NK-92 treated with Interleukin-12 subunit alpha and Interleukin-12 subunit beta, amount 100 ng/mL, for 24 hours (cell line): ENCODE measurements around the gene BTG2.

Experiments
- DNase-seq: peaks from one replicate; lab custom pipeline; 2025; lab: John Stamatoyannopoulos, UW

Gene BTG2

GRCh38 chr1:203276916-203277545 is 28.3 kb upstream of the BTG2 start:
- no peak for DNase-seq

- DNase-seq, result no peak
Measured at GRCh38 chr1:203278082-203278884, 27.0 kb upstream of the BTG2 start.

- no peak for DNase-seq
Measured at GRCh38 chr1:203278885-203279406, 26.4 kb upstream of the BTG2 start.

DNA sequence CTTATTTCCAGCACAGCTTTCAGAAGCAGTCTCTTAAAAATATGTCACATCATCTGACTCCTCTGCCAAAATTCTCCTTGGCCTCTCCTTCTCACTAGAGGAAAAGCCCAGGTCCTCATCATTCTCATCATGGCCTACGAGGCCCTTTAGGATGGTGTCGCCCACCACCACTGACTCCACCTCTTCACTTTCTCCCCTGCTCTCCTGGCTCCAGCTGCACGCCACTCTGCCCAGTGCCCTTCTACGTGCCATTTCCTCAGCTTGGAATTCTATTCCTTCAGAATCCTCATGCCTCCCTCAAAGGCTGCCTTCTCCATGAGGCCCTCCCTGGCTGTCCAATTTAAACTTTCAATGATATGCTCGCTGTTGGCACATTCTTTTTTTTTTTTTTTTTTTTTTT is 25.3 kb upstream of the BTG2 start:
- DNase-seq, result no peak

GRCh38 chr1:203281033-203281432 is 24.3 kb upstream of the BTG2 start:
- no peak for DNase-seq

GRCh38 chr1:203281851-203282661 is 23.3 kb upstream of the BTG2 start:
- DNase-seq, result no peak

DNA sequence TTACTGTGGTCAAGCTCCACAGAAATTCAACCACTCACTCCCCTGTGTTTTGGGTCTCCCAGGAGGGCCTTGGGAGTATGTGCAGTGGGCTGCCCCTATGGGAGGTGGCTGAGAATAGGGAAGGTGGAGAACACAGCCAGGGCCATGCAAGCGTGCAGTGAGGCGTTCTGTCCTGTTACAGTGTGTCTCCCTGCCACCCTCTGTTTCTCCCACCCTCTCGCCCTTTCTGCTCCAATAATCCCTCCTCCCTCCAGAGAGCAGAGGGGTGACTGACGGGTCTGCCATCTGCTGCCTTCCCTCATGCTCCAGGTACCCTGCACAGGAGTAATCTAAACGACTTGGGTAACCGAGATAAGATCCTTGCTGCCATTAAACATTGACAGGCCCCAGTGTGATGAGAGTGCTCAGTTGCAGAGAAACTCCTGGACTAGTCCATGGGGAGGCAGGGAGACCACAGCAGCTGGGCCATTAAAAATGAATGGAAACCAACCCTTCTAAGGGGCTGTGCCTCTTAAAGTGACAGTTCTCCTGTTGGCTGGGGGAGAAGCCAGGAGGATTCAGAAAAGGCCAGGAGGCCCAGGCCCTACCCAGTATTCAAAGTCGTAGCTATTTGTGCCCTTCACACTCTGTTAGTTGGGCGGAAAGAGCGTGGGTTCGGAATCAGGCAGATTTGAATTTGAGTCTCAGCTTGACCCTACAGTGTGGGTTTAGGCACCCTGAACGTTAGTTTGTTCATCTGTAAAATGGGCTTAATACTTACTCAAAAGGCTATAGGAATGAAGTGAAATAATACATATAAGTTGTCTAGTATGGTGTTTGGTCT is 22.4 kb upstream of the BTG2 start:
- no peak for DNase-seq

GRCh38 chr1:203283597-203283996 is 21.7 kb upstream of the BTG2 start:
- no peak for DNase-seq

DNA sequence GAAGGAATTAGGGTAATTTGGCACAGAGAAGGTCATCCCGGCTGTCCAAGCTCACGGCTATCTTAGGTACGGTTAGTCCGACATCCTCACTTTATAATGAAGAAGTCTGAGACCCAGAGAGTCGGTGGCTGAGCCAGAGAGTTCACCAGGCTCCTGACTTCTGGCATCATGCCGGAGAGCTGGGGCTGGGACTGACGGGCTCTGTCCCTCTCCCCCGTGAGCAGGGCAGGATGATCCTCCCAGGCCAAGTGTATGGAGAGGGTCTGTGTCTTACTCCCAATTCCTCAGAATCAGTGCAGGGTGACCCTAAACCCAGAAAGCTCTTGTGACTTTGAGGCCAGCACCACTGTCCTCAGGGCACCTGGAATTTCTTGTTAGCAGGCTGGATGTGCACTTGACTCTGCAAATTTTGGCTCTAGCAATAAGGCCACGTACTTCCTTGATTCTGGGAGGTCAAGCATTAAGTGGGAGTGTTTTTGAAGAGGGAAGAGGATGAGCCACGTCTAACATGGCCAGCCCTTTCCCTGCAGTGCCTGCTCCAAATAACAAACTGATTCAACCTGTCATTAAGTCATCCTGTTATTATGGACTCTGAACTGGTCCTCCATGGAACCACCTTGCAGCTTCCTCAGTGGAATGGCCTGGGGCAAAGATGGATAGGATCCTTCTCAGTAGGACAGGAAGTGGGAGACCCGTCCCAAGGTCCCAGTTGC is 20.8 kb upstream of the BTG2 start:
- no peak for DNase-seq

DNA sequence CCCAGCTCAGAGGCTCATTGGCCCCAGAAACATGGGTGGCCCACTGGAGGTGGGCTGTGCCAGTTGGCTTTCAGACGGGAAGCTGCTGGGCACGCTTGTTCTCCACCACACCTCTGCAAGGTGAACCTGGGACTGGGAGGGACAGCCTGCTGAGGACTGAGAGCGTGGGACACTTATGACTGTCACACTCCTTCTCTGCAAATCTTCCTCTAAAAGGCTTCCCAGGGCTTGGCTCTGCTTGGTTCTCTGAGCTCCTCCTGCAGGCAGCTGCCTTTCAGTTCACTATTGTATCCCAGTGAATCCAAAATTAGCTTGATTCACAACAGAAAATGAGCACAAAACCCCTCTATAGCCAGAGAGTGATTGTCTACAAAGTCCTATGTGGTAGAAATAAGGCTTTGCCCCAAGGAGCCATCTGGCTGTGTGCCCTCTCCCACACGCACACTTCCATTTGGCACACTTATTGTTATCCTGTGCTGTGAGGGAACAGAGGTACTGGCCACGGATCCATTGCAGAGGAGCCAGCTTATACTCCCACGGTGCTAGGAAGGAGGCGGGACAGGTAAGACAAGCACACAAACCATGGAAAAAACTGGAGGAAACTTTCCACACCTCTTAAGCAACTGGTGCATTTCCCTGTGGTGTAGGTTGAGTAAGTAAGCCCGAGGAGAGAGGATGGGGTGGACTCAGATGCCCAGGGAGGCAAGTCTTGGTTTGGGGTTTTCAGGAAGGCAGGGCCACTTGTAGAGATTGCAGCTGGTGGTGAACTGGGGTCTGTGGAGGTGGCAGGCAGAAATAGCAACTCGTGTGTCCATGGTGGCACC is 18.9 kb upstream of the BTG2 start:
- no peak for DNase-seq

- DNase-seq, result peak; percentile 96
Measured at GRCh38 chr1:203287109-203287893, 18.0 kb upstream of the BTG2 start.

- no peak for DNase-seq
Measured at GRCh38 chr1:203287898-203288297, 17.4 kb upstream of the BTG2 start.

- no peak for DNase-seq
Measured at GRCh38 chr1:203288400-203288799, 16.9 kb upstream of the BTG2 start.

- peak; percentile 94 for DNase-seq
Measured at GRCh38 chr1:203289281-203289981, 15.9 kb upstream of the BTG2 start.

GRCh38 chr1:203289982-203290260 is 15.4 kb upstream of the BTG2 start:
- no peak for DNase-seq

DNA sequence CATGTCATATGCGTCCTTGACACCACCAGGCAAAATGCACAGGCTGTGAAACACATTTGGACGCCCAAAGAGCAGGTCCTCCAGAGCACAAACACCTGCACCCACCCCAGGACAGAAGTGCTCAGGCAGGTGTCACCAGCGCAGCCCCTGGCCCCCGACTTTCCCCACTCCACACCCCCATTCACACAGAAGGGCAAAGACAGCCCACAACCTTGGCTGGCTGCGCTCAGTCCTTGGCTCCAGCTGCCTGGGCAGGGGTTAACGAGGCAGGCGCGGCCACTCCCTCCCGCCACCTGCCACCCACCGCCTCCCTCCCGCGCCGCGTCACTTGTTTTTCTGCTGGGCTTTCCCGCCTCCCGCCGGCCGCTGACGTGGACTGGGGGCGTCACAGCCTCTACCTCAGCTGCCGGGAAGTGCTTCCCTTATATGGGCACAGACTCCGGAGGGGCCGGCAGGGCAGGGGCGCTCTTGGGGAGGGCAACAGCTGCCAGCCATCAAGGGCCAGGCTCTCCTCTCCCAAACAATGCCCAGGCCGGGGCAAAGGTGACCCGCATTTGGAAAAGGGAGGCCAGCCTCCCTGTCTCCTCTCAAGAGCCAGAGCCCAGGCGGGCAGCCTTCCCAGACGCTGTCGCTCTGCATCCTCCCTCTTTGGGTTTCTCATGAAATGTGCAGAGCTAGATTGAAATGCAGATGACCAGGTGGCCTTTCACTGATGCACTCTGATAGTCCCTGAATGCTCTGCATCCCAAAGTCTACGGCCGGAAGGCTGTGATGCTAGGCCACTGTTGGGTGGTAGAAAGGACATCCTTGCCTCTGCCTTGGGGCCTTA is 14.8 kb upstream of the BTG2 start:
- DNase-seq, result peak; percentile 94

DNA sequence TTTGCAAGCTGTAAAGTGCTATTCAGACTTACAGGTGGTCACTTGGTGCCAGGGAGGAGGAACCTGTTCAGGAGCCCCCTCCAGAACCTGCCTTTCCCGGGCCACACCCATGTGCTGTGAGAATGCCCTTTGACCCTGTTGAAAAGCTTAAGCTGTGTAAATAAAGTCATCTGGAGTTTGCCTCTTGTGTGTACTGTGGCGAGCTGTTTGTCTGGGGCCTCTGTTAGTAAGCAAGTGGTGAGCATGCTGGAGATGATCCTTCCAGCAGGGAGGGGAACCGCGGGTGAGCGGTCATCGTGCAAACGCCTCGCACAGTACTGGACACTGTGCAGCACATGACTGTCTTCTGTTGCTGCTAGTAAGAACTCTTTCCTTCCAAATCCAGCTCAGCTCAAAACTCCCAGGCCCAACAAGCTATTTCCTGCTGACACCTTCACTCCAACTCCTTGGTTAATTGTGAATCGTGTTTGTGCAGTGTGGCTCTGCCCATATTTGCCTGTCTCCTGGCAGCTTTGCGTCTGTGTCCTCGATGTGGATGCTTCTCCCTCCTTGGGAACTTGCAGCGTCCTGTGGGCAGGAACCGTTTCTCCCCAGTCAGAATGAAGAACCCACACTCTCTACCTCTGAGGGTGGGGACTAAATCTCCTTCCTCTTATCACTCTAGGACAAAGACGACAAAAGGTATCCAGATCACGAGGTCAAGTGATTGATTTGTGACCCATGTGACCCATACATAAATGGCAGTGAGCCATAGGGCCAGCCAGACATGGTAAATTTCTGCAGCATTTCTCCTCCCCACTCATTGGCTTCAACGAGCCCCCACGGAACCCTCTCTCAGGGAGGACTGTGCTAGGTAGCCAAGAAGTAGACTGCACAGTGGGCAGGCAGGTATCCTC is 13.9 kb upstream of the BTG2 start:
- no peak for DNase-seq
